Ovary (tissue), 9 donors: Measurements from ENCODE around the gene ADAM20. TPM values are rescaled to one million over a fixed set of nuclear protein-coding genes. Genes with fewer than 3 reads are reported as not detected.

Experiments
- DNase-seq, 5 donors: peaks; one replicate each; pipeline ENCODE4 v3.0.0-alpha.2; 2019 to 2020
- H3K27ac ChIP-seq, 2 donors: fragments of 200-600 bp; one replicate each; pipeline versions ENCODE4 v1.5.1 to v1.8.0; 2019 to 2022
- H3K27me3 ChIP-seq: fragments of 200-600 bp; one replicate; pipeline ENCODE4 v1.8.0; 2022
- H3K36me3 ChIP-seq: fragments of 200-600 bp; sonication (generic); one replicate; pipeline ENCODE4 v1.5.1; 2019
- H3K4me1 ChIP-seq: one replicate; pipeline ENCODE4 v1.8.1; 2013; ENCODE audit warnings: mild to moderate bottlenecking, moderate library complexity; ENCODE audit not compliant: insufficient read depth
- H3K4me3 ChIP-seq: fragments of 200-600 bp; sonication (generic); one replicate; pipeline ENCODE4 v1.5.1; 2017
- H3K9me3 ChIP-seq, 2 donors: fragments of 200-600 bp in 1 of 2; sonication (generic) in 1 of 2; one replicate each; pipeline versions ENCODE4 v1.5.1 to v1.8.1; 2013 to 2019; ENCODE audit warnings: mild to moderate bottlenecking in 1 of 2, moderate library complexity in 1 of 2
- CTCF ChIP-seq, 3 donors: fragments of 450-650 bp in 2 of 3; fragments of 200-600 bp in 1 of 3; IDR thresholded peaks; one replicate each; pipeline versions ENCODE4 v1.5.1 to v1.8.0; 2016 to 2022; ENCODE audit warnings: antibody characterized with exemption in 3 of 3, mild to moderate bottlenecking in 1 of 3
- EP300 ChIP-seq: sonication (generic); formaldehyde crosslinking; IDR thresholded peaks from one replicate; pipeline ENCODE4 v1.6.1; 2017; ENCODE audit warnings: antibody characterized with exemption
- POLR2A ChIP-seq: fragments of 450-650 bp; IDR thresholded peaks from one replicate; pipeline ENCODE4 v1.6.1; 2017; ENCODE audit warnings: antibody characterized with exemption, mild to moderate bottlenecking, moderate library complexity
- WGBS, 3 donors: extraction: QIAGEN DNeasy Blood & Tissue Kit in 1 of 3; methylation state at CpG; one replicate each; pipeline versions ENCODE4 v1.1.5 to v1.1.7; 2013 to 2017; 5-methylcytosine and 5-hydroxymethylcytosine counted together
- intact Hi-C, 4 donors: fragments of 100-400 bp; cut with DNase I; formaldehyde crosslinking; loops; one replicate each; pipeline versions ENCODE4 v1.11.0 to v1.15.1; 2022 to 2023
- polyA plus RNA-seq, 2 donors: library from polyadenylated mRNA; stranded (reverse); fragments of 200-250 nt in 1 of 2; fragments of 350-450 nt in 1 of 2; fragmentation: Illumina TruSeq in 1 of 2; extraction: RNeasy Lipid Tissue Mini Kit (QIAGEN cat#74804) in 1 of 2; gene quantifications; one replicate each; pipeline ENCODE4 v1.2.3, GENCODE V29; 2013 to 2014
- total RNA-seq, 7 donors: library from RNA; depleted of rRNA in 2 of 7; stranded (reverse); fragments of >200 nt in 2 of 7; fragmentation: NEBNext Ultra II Directional in 3 of 7; extraction: Animal tissue kit (Norgen Biotek cat#: 25700) in 3 of 7; gene quantifications; one replicate each; pipeline versions ENCODE4 v1.1.0 to v1.2.4, GENCODE V29; 2016 to 2023
- donor health status: DM: no; HTN: no; CAD: no; lungs with moderate emphysema.
- donor health status: DM: no; HTN: no; CAD: no.
- donor health status: Bipolar disorder and iron deficiency.
- donor health status: DM: yes; HTN: yes; CAD: no.
- donor health status: DM: no; HTN: no; CAD: no.
- donor health status: DM: yes; HTN: yes; CAD: no.

The ADAM20 gene
- total and polyA plus RNA-seq, 9 donors = 0.11 to 2.5 (median 0.92) TPM

- no peak overlapping the region for H3K4me3 ChIP-seq
- H3K9me3 ChIP-seq = peaks cover 0 to 2% of the 10 kb centered on the region in 2 donors
- H3K4me1 ChIP-seq = no peaks in the 10 kb centered on the region
- H3K27ac ChIP-seq = no peak overlapping the region
- no peaks in the 10 kb centered on the region for H3K27me3 ChIP-seq
- intact Hi-C loops = no loop called here
- DNase-seq = no peak
- TF ChIP-seq POLR2A (no peak), EP300 (no peak), CTCF (IDR thresholded peaks at IDR 0.05) (no peak)
- no peaks in the 10 kb centered on the region for H3K36me3 ChIP-seq
- 66 to 67% (median 67%) methylated on average over 2 of the region's 2 CpGs for WGBS, 3 donors
Observed at GRCh38 chr14:70567791-70568190, 33.0 kb upstream of the ADAM20 start.

- Histone ChIP-seq H3K4me1 (no peaks in the 10 kb centered on the region), H3K27me3 (no peaks in the 10 kb centered on the region), H3K36me3 (no peaks in the 10 kb centered on the region), H3K27ac (no peak overlapping the region), H3K4me3 (no peak overlapping the region), H3K9me3 (peaks cover 0 to 9% of the 10 kb centered on the region in 2 donors)
- TF ChIP-seq POLR2A (no peak), EP300 (no peak), CTCF (IDR thresholded peaks at IDR 0.05) (no peak)
- DNase-seq = no peak
- WGBS, 3 donors = 53 to 100% (median 93%) methylated on average over 1 of the region's 1 CpG
- intact Hi-C loops = no loop called here
Observed at GRCh38 chr14:70563869-70564268, 29.1 kb upstream of the ADAM20 start.

GRCh38 chr14:70563417-70563816, 28.6 kb upstream of the ADAM20 start:
- 97 to 98% (median 97%) methylated on average over 4 of the region's 4 CpGs for WGBS, 3 donors
- H3K4me3 ChIP-seq = no peak overlapping the region
- no peak overlapping the region for H3K27ac ChIP-seq
- TF ChIP-seq CTCF (IDR thresholded peaks at IDR 0.05) = no peak
- no peak for DNase-seq
- no peaks in the 10 kb centered on the region for H3K27me3 ChIP-seq
- no peaks in the 10 kb centered on the region for H3K4me1 ChIP-seq
- intact Hi-C loops = no loop called here
- peaks cover 0 to 9% of the 10 kb centered on the region in 2 donors for H3K9me3 ChIP-seq
- no peaks in the 10 kb centered on the region for H3K36me3 ChIP-seq

GRCh38 chr14:70558356-70558755, 23.6 kb upstream of the ADAM20 start:
- H3K9me3 ChIP-seq = peaks cover 0 to 6% of the 10 kb centered on the region in 2 donors
- DNase-seq = no peak
- intact Hi-C loops = no loop called here
- TF ChIP-seq CTCF (IDR thresholded peaks at IDR 0.05) = no peak
- no peak for TF ChIP-seq POLR2A
- TF ChIP-seq EP300 = no peak
- H3K4me1 ChIP-seq = no peaks in the 10 kb centered on the region
- H3K36me3 ChIP-seq = no peaks in the 10 kb centered on the region
- H3K27ac ChIP-seq = no peak overlapping the region
- no peak overlapping the region for H3K4me3 ChIP-seq
- H3K27me3 ChIP-seq = no peaks in the 10 kb centered on the region

GRCh38 chr14:70555890-70556289, 21.1 kb upstream of the ADAM20 start:
- intact Hi-C loops = no loop called here
- peak in 2 of 5 donors; percentile 10 to 36 for DNase-seq
- H3K27me3 ChIP-seq = no peaks in the 10 kb centered on the region
- TF ChIP-seq CTCF (IDR thresholded peaks at IDR 0.05) (no peak), EP300 (no peak), POLR2A (no peak)
- no peaks in the 10 kb centered on the region for H3K4me1 ChIP-seq
- no peaks in the 10 kb centered on the region for H3K9me3 ChIP-seq
- H3K36me3 ChIP-seq = no peaks in the 10 kb centered on the region
- no peak overlapping the region for H3K4me3 ChIP-seq
- WGBS, 3 donors = 15 to 20% (median 15%) methylated on average over 19 of the region's 19 CpGs
- no peak overlapping the region for H3K27ac ChIP-seq
